Hematopoietic multipotent progenitor cell treated with erythropoietin and hydrocortisone succinate and interleukin-3 and kit ligand, for 8 days (in vitro differentiated cells): Measurements from ENCODE around the gene PPP1CB.
A peak's percentile ranks its signal among the peaks of the same experiment; 100 is the strongest.
"Not testable (repeated sequence)": the region's sequence is repeated elsewhere in the genome, so short reads cannot be mapped to it uniquely, and the experiment has no call there.

Experiments used
- DNase-seq: peaks from one replicate; pipeline ENCODE4 v3.0.0-alpha.2; 2015

PPP1CB gene

DNA sequence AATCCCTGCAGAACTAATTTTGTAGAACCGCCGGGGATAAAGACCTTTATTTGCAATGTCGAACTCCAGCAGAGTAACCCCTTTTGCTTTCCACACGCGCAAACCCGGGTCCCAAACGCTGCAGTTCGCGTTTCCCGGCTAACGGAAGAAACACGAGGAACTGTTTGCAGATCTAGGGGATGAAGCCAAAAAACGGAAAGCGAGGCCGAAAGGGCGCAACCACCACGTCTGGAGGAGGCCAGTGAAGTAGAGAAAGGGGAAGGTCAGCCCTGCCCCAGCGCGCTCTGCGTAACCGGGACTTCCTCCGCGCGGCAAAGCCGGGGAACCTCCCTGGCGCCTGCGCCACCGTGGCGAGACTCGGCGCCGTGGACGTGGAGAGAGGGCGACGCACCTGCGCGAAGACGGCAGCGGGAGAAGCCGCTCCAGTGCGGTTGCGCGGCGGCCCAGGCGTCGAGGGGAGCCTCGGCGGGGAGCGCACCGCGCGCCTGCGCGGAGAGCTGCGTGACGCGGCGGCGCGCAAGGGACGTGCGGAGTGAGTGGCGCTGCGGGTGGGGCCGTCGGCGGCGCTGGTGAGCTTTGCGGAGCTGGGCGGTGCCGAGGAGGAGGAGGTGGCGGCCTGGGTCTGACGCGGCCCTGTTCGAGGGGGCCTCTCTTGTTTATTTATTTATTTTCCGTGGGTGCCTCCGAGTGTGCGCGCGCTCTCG is at the start of gene PPP1CB:
Gene PPP1CB (plus strand): TSS at position 579 of the 704 bp plus-strand sequence. CDS start 295 bp downstream, outside the sequence.
- DNase-seq, result peak; percentile 93

DNA sequence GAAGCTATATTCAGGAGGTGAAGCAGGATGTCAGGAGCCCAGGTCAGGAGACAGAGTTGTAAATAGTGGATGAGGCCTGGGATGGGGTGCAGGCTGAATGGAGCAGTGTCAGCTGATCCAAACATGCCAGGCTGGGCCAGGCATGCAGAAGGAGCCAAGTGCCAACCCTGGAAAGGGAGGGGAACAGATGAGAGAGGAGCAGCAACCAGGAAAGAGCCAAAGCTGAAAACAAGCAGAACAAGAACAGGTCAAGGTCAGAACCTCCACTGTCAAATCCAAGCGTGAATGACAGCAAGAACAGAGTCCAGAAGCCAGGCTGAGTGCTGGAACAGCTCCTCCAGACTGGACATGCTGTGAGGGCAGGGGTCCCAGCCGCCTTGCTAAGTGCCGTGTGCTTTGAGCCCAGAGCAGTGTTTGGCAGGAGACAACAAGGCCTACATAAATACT is 49.2 kb upstream of the PPP1CB start:
- DNase-seq, result no peak

DNA sequence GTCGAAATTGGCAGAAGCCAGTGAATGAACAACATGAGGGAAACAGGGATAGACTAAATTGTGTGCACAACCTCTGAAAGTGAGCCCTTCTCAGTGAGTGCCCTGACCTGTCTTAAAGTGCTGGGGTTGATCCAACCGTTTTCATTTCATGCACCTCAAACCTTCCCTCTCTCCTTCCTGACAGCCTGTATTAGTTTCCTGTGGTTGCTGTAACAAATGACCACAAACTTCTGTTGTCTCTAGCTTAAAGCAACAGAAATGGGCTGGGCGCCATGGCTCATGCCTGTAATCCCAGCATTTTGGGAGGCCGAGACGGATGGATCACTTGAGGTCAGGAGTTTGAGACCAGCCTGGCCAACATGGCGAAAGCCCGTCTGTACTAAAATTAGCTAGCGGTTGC is 48.8 kb upstream of the PPP1CB start:
- no peak for DNase-seq

DNA sequence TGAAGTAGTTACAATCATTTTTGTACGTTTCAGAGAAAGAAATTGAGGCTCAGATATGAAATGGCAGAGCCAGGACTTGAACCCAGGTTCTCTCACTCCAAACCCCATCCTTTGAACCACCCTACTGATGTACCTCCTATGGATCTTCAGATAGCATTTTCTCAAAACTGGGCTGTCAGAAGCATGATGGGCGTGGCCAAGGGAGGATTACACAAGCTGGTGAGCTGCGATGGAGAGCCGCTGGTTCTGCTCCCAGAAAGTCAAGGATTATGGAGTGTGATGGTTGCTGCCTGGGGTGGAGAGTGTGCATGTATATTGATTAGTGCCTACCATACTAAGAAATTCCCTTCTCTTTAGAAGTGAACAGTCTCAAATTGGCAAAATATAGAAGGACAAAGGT is 47.0 kb upstream of the PPP1CB start:
- DNase-seq, result no peak

DNA sequence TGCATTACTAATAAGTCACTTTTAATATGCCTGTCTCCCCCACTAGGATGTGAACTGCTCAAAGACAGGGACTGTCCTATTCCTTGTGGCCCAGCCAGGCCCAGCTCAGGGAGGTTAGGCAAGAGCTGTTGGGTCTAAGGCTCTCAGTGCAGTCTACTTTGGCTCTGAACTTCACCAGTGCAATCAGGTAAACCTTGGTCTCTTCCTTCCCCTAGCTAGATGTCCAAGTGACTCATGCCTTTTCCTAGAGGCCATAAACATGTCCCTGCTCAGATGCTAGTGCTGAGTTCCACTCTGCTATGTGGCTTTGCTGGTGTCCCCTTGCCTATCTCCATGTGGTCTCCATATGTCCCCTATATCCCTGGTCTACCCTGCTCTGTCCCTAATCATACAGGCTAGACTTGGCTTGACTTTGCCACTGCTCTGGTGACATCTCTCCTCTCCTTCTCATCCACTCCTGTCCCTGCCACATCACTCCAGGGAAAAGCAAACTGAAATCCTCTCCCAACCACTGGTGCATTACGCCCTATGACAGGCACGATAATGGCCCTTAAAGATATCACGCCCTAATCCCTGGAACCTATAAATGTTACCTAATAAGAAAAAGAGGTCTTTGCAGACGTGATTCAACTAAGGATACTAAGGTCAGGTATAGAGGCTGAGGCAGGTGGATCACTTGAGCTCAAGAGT is 45.7 kb upstream of the PPP1CB start:
- no peak for DNase-seq

DNA sequence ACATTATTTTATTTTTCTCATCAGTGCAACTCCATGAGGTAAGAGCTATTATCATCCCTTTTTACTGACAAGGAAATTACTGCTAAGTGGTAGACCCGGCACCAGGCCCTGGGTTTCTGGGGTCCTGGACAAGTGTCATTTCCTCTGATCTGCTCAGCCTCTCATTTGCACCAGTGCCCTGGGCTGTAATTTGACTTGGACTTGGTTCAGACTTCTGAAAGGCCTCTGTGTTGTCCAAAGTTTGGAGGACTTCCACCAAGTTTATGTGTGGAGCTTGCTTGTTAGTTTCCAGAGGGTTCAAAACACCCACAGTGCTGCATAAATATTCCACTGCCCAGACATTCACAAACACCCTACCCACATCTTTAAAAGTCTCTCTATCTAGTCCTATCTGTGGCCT is 44.0 kb upstream of the PPP1CB start:
- DNase-seq, result no peak

DNA sequence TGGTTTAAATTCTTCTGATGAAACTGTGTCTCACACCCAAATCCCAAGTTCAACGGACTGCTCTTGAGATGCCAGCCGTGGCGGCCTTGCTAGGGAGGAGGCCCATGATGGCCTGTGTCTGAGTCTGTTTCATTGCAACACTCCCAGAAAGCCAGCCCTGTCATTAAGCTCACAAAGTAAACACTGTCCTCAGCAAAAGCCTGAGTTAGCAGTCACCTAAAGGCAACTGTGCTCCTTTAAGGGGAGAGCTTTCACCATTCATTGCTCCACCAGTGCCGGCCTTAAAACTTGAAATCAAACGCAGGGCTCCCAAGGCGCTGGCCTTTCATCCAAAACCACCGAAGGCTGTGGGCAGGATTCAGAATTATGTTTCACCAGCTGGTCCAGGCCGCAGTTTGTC is 42.5 kb upstream of the PPP1CB start:
- no peak for DNase-seq

DNA sequence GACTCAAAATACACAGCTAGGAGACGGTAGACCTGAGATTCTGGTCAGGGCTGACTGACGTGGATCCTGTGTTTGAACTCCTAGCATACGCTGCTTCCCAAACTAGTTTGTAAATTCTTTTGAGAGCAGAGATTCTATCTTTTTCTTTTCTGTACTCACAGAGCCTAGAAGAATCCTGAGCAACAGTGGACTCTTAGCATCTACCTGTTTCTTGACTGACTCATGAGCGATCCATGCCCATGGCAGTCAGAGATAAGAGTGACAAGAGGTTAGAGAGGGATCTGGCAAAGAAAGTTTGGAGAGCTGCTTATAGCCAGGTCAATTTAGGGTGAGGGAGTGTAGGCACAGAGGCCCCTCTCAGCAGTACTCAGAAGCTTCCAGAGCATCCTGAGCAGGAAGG is 41.1 kb upstream of the PPP1CB start:
- DNase-seq, result peak; percentile 7

DNA sequence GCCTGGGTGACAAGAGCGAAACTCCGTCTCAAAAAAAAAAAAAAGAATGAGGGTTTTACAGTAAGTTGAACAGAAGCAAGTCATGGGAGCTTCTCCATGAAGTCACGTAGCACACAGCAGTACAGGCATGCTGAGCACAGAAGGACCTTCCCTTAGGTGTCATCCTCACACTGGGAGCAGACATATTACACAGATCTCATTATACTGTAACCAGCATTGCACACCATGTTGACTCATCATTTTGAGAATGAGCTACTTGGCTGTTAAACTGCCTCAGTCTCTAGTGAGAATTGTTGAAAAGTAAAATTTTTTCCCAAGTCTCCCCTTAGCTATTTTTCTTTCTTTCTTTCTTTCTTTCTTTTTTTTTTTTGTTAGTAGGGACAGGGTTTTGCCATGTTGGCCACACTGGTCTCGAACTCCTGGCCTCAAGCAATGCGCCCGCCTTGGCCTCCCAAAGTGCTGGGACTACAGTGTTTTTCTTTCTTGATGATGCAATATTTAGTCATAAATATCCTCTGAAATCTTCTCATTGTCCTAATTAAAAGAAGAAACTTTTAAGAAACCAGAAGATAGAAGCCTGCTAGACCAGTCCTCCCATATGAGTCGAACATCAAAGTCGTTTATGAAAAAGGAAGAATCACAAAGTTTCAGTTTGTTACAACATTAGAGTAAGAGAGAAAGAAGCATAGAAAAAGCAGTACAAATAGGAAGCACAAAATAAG is 37.9 kb upstream of the PPP1CB start:
- DNase-seq, result no peak

DNA sequence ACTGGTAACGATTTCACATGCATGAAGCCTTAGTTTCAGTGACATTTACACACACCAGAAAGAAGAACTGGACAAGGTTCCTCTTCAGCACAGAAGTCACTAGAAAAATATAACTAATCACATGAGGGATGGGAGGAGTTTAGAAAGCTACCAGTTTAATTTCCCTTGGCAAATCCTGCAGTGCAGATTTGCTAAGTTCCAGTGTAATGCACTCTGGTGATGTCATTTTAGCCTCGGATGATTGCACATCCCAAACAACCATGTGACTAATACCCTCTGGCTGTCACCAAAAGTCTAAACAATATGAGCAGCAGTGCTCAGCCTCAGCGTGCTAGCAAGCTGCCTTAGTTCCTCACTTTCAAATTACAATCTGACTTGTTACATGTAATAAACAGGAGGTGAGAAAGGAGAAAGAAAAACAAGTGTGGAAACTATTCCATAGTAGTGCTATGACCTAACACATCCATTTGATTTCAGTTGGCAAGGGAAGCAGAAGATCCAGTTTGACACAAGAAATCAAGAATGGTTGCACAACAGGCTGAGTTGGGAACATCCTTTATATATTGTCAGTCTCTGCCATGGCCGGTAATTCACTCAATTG is 35.3 kb upstream of the PPP1CB start:
- no peak for DNase-seq

DNA sequence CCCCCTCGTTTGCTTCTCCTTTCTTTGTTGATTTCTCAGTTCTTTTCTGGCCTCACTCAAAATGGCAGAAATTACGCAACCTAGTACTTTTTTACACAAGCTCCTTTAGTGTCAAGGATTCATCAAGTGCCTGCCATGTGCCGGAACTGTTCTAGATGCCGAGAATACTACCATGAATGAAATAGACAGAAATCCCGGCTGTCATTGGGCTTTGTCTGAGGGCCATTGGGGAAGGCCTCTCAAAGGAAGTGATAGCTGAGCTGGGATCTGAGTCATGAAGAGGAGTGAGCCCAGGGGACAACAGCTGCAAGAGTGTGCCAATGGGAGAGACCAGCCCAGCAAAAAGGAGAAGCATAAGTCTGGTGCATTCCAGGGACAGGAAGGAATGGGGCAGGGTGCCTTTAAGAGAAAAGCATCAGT is 34.3 kb upstream of the PPP1CB start:
- DNase-seq, result no peak

DNA sequence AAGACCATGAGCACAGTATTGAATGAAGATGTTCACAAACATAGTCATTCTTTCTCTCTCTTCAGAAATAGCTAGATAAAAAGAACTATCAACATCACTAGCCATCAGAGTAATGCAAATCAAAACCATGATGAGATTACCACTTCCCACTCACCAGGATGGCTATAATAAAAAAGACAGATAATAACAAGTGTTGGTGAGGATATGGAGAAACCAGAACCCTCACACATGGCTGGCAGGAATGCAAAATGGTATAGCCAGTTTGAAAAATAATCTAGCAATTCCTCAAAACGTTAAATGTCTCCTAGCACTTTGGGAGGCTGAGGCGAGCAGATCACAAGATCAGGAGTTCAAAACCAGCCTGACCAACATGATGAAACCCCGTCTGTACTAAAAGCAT is 31.3 kb upstream of the PPP1CB start:
- DNase-seq, result no peak

DNA sequence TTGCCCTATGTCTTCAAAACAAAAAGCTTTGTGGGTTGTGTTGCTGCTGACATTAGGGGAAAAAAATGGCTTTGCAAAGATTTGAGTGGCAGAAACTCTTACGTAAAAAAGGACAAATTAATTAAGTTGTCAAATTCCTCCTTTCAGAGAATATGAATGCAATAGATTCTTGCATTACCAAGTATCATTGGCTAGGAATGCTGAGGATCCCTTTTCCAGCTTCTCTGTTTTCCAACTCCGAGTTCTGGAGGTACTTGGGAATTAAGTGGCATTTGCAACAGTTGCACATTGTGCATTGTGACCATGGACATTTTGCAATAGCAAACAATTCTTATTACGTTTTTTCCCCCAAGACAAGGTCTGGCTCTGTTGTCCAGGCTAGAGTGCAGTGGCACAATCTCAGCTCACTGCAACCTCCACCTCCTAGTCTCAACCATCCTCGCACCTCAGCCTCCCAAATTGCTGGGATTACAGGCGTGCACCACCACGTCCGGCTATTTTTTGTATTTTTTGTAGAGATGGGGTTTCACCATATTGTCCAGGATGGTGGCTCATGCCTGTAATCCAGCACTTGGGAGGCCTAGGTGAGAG is 29.9 kb upstream of the PPP1CB start:
- DNase-seq, result no peak

DNA sequence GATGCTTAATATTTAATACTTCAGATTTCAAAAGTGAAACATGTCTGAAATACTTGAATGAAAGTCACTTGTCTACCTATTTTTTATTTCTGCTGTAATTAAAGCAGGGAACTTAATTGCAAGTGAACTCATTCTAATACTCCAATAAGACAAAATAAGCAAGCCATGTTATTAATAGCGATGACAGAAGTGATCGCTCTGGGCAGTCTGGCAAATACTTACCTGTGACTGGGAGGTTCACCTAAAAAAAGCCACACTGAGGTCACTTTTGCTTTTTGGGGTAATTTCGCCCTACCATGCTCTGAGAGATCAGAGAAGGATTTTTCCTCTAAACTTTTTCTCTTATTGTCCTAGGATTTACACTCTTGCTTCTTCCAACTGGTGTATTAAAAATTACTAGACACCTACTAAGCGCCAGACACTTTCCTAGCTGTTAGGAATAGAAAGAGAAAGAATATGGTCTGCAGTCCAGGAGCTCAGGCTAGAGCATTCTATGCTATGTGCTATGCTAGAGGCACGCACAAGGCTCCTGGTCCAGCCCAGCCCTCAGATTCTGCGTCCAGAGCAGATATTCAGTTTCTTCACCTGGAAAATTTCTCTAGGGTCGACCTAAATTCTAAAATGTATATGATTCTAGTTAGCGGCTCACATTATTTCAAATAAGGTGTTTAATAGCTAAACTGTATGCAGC is 26.5 kb upstream of the PPP1CB start:
- DNase-seq, result no peak

DNA sequence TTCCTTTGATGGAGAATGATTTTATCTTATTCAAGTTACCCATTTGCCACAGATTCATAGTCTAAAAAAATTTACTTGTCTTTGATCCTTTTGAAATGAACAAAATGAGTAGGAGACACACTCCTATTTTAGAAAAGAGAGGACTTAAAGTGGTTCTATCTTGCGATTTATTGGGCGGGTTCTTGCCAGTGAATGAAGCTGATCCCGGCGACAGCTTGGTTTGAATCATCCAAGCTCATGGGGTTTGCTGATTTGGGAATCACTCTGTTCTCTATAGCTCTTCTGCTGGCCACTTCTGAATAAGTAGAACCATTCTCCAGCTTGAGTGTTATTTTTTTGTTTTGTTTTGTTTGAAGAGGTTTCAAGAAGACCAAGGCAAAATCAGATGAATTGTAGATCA is 25.5 kb upstream of the PPP1CB start:
- no peak for DNase-seq

DNA sequence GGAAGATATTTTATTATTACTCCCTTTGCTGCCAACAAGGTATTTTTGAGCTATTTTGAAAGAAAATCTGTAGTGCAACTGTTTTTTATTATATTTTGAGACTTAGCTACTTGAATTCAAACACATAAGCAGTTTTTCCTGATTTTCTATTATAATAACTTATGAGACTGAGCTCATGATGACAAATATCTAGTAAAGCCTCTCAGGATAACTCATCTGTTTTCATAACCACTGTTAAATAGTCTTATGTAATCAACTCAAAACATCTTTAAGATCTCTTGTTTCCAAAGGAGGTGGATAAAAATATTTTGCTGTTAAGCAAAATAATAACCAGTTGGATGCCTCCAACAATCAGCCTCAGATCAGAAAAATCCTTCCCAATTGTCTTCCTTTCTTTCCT is 21.9 kb upstream of the PPP1CB start:
- no peak for DNase-seq

DNA sequence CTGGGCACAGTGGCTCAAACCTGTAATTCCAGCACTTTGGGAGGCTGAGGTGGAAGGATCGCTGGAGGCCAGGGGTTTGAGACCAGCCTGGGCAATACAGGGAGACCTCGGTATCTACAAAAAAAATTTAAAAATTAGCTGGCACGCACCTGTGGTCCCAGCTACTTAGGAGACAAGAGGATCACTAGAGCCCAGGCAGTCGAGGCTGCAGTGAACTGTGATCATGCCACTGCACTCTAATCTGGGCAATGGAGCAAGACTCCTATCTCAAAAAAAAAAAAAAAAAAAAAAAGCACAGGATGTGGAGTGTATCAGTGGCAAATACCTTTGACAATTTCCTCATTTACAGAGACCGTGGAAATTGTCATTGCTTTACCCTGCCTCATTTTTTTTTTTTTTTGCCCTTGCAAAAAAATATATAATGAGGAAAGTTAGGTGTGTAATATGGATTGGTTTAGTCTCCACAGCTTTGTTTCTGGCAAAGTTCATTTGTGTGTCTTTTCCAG is 20.9 kb upstream of the PPP1CB start:
- DNase-seq, result no peak

DNA sequence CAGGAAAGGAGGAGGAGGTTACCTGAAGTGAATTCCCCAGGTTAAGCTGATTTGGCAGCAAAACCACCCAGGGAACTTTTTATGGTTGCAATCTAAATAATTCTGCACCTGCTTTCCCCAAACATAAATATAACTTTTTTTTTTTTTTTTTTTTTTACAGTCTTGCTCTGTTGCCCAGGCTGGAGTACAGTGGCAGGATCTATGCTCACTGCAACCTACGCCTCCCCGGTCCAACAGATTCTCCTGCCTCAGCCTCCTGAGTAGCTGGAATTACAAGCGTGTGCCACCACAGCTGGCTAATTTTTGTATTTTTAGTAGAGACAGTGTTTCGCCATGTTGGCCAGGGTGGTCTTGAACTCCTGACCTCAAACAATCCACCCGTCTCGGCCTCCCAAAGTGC is 16.1 kb upstream of the PPP1CB start:
- DNase-seq, result no peak

DNA sequence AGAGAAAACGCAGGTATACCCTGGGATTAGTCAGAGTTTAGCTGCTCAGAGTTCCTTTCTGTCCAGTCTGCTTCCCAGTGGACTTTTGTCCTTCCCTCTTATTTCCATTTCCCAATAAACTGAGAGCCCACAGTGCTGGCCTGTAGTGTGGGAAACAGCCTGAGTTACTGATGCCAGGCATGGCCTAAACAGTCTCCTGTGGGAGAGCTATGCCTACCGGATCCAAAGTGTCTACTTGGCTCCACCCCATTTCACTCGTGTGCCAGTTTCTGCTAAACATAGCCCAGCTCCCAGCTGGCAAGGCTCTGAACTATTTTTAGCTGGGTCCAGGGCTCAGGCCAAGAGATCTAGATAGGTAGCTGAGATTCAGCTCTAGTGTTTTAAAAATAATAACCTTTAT is 15.6 kb upstream of the PPP1CB start:
- no peak for DNase-seq

DNA sequence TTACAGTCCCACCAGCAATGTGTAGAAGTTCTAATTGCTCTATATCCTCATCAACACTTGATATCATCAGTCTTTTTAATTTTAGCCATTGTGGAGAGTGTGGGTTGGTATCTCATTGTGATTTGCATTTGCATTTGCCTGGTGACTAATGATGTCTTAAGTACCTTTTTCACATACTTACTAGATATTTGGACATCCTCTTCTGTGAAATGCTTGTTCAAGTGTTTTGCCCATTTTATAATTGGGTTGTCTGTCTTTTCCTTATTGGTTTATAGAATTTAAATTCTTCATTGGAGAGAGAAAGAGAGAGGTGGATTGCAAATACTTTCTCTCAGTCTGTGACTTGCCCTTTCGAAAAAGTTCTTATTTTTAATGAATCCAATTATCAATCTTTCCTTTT is 14.0 kb upstream of the PPP1CB start:
- DNase-seq, result no peak

DNA sequence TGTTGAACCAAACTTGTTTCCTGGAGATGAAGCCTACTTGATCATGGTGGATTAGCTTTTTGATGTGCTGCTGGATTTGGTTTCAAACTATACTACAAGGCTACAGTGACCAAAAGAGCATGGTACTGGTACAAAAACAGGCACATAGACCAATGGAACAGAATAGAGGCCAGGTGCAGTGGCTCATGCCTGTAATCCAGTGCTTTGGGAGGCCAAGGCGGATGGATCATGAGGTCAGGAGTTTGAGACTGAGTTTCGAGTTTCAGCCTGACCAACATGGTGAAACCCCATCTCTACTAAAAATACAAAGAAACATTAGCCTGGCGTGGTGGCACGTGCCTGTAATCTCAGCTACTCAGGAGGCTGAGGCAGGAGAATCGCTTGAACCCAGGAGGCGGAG is 9.0 kb upstream of the PPP1CB start:
- DNase-seq, result not testable (repeated sequence)

DNA sequence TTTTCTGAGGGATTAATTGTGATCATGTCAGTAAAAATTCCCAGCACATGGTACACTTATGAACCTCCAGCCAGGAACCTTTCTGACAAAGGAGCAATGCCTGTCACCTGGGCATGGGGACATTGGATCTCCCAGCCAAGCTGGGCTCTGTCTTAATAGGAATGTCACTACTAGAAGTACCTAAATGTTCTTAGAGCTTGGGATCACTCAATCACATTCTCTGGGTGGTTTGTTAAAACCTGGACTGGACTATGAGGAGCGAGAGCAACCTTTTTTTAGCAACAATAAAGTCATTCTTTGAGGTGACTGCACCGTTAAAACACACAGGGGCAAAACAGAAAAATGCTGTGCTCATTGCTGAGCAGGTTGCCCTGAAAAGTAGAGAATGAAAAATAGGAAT is 6.4 kb upstream of the PPP1CB start:
- no peak for DNase-seq
